Right atrium auricular region (tissue), 2 donors: ENCODE data around the gene TLCD4. TPM values are rescaled to one million over a fixed set of nuclear protein-coding genes. Genes with fewer than 3 reads are reported as not detected.

Experiments used
- total RNA-seq, 2 donors: library from RNA; depleted of rRNA; stranded (reverse); fragments of >200 nt; gene quantifications; one replicate each; pipeline ENCODE4 v1.1.0, GENCODE V29; 2016

TLCD4 gene
- total RNA-seq, 2 donors from 2014 or later, result 33.6 to 42.3 TPM

Other genes with a start within 250 kb of the TLCD4 start
- gene CNN3, start 190.2 kb upstream of the TLCD4 start, total RNA-seq, result 100 to 1,000 TPM in 1 of 2 donors, 10 to 100 TPM in 1; 82.2 to 124 TPM
- under 1 TPM; 0.74 to 0.79 TPM for gene ALG14, start 44.4 kb upstream of the TLCD4 start, total RNA-seq
- 1 to 10 TPM; 8.0 to 9.2 TPM for gene RWDD3, start 116.9 kb downstream of the TLCD4 start, total RNA-seq